OCI-LY3 (cell line): ENCODE data around the gene ANO6.

Source experiments
- H2AFZ ChIP-seq: fragments of 200-600, 300-600 bp; shearing (Covaris generic); 2 replicates; pipeline ENCODE4 v1.6.0; 2014; ENCODE audit warnings: antibody characterized with exemption, low read depth, low read length
- H3K27ac ChIP-seq: fragments of 200-600, 300-600 bp; sonication (generic); 2 replicates; pipeline ENCODE4 v1.5.1; 2014; ENCODE audit warnings: mild to moderate bottlenecking, low read length, moderate library complexity, mixed read lengths
- H3K27me3 ChIP-seq: fragments of 200-600, 300-600 bp; sonication (generic); 2 replicates; pipeline ENCODE4 v1.6.1; 2014; ENCODE audit warnings: low read depth, low read length, mixed read lengths
- H3K36me3 ChIP-seq: fragments of 200-600, 300-600 bp; sonication (generic); replicated peaks from 2 replicates; pipeline ENCODE3; 2014; ENCODE audit warnings: low read depth, low read length, mixed read lengths
- H3K4me1 ChIP-seq: fragments of 300-600, 200-600 bp; sonication (generic); 2 replicates; pipeline ENCODE4 v1.6.1; 2014; ENCODE audit warnings: low read length, mixed read lengths
- H3K4me2 ChIP-seq: fragments of 200-600, 300-600 bp; sonication (generic); 2 replicates; pipeline ENCODE4 v1.6.1; 2014; ENCODE audit warnings: low read length, mixed read lengths
- H3K4me3 ChIP-seq: fragments of 300-600, 200-600 bp; sonication (generic); 2 replicates; pipeline ENCODE4 v1.5.1; 2014; ENCODE audit warnings: antibody characterized with exemption, mild to moderate bottlenecking, low read length, moderate library complexity
- H3K79me2 ChIP-seq: fragments of 300-600, 200-600 bp; shearing (Covaris generic); 2 replicates; pipeline ENCODE4 v1.6.1; 2014; ENCODE audit warnings: mild to moderate bottlenecking, low read length, mixed read lengths
- H3K9ac ChIP-seq: fragments of 300-600, 200-600 bp; shearing (Covaris generic); 2 replicates; pipeline ENCODE4 v1.6.0; 2014; ENCODE audit warnings: mild to moderate bottlenecking, low read length, moderate library complexity
- H3K9me3 ChIP-seq: fragments of 200-600, 300-600 bp; shearing (Covaris generic); 2 replicates; pipeline ENCODE4 v1.6.1; 2014; ENCODE audit warnings: low read length, mixed read lengths; ENCODE audit not compliant: insufficient read depth
- H4K20me1 ChIP-seq: fragments of 200-600, 300-600 bp; sonication (generic); 2 replicates; pipeline ENCODE4 v1.6.1; 2016; ENCODE audit warnings: low read length, mixed read lengths; ENCODE audit not compliant: insufficient read depth
- EZH2phosphoT487 ChIP-seq: fragments of 200-600 bp; shearing (Covaris generic); IDR thresholded peaks from 2 replicates; pipeline ENCODE4 v1.6.1; 2018; ENCODE audit warnings: antibody characterized with exemption, mixed run types, low read depth
- TF ChIP-seq, protein P1 (sequence below): fragments of 200-600, 300-600 bp; sonication (generic); IDR thresholded peaks from 2 replicates; pipeline ENCODE4 v1.5.1; 2014; ENCODE audit warnings: antibody characterized with exemption, low read length, low read depth

Gene ANO6

DNA sequence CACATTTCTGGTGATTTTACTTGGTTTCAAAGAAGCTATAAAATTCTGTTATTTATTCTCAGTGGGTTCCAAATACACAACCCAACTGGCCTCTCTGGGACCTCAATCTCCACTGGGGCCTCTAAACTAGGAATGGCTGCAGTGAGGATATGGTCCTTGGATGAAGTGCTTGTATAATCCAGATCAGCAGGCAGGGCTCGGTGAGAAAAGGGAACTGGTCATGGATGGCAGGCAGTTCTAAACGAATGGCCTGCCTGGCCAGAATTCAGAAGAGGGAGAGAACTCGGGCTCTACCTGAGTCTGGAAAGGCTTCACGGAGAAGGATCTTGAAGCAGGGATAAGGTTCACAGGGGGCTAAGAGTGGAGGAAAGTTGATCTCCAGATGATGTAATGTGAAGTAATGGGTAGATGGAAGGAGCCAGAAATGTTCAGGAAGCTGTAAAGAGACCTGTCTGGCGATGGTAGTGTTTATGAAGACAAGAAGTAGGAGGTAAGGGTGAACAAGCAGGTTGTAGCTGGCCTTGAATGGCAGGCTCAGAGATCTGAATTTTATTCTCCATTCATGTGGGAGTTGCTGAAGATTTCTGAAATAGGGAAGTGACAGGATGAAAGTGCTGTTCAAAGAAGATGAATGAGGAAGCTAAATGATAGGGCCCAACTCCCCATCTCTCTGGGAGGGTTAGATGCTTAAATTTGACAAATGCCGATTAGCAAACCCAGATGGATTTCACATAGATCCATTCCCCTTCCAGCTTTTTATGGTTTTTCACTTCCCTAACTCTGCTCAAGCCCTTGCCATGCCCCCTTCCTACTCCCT lies 31.5 kb upstream of the ANO6 start:
- Histone ChIP-seq H3K9ac (no peak overlapping the region), H2AFZ (peak overlapping the region; percentile 70; the same call in 1 of the 2 replicates), H3K4me3 (no peak overlapping the region), H3K9me3 (no peaks in the 10 kb centered on the region), H3K27me3 (no peaks in the 10 kb centered on the region), H3K79me2 (no peaks in the 10 kb centered on the region), H3K36me3 (no peaks in the 10 kb centered on the region), H3K4me1 (peaks cover 14% of the 10 kb centered on the region), H3K4me2 (peak overlapping the region; percentile 31), H3K27ac (no peak overlapping the region), H4K20me1 (no peaks in the 10 kb centered on the region)
- TF ChIP-seq EZH2phosphoT487 = no peak
- TF ChIP-seq, protein P1, sequence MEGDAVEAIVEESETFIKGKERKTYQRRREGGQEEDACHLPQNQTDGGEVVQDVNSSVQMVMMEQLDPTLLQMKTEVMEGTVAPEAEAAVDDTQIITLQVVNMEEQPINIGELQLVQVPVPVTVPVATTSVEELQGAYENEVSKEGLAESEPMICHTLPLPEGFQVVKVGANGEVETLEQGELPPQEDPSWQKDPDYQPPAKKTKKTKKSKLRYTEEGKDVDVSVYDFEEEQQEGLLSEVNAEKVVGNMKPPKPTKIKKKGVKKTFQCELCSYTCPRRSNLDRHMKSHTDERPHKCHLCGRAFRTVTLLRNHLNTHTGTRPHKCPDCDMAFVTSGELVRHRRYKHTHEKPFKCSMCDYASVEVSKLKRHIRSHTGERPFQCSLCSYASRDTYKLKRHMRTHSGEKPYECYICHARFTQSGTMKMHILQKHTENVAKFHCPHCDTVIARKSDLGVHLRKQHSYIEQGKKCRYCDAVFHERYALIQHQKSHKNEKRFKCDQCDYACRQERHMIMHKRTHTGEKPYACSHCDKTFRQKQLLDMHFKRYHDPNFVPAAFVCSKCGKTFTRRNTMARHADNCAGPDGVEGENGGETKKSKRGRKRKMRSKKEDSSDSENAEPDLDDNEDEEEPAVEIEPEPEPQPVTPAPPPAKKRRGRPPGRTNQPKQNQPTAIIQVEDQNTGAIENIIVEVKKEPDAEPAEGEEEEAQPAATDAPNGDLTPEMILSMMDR = no peak

GRCh38 chr12:45186762-45187161 lies 29.1 kb upstream of the ANO6 start:
- Histone ChIP-seq H3K79me2 (no peaks in the 10 kb centered on the region), H3K4me3 (no peak overlapping the region), H3K27me3 (no peaks in the 10 kb centered on the region), H3K4me2 (no peak overlapping the region), H2AFZ (no peak overlapping the region), H4K20me1 (no peaks in the 10 kb centered on the region), H3K27ac (no peak overlapping the region), H3K9me3 (no peaks in the 10 kb centered on the region), H3K4me1 (peaks cover 14% of the 10 kb centered on the region), H3K9ac (no peak overlapping the region), H3K36me3 (no peaks in the 10 kb centered on the region)
- TF ChIP-seq EZH2phosphoT487 = no peak
- TF ChIP-seq, protein P1 = no peak

- no peaks in the 10 kb centered on the region for H4K20me1 ChIP-seq
- no peaks in the 10 kb centered on the region for H3K36me3 ChIP-seq
- no peak overlapping the region for H2AFZ ChIP-seq
- H3K27me3 ChIP-seq = no peaks in the 10 kb centered on the region
- no peaks in the 10 kb centered on the region for H3K9me3 ChIP-seq
- no peak overlapping the region for H3K4me2 ChIP-seq
- H3K27ac ChIP-seq = no peak overlapping the region
- H3K4me1 ChIP-seq = peaks cover 9% of the 10 kb centered on the region
- H3K9ac ChIP-seq = no peak overlapping the region
- no peak for TF ChIP-seq EZH2phosphoT487
- no peak overlapping the region for H3K4me3 ChIP-seq
- H3K79me2 ChIP-seq = no peaks in the 10 kb centered on the region
Observed at GRCh38 chr12:45189766-45190403, 26.0 kb upstream of the ANO6 start.

GRCh38 chr12:45191239-45191638 lies 24.7 kb upstream of the ANO6 start:
- Histone ChIP-seq H3K4me1 (peaks cover 8% of the 10 kb centered on the region; the same call in 1 of the 2 replicates), H3K27ac (no peak overlapping the region), H4K20me1 (no peaks in the 10 kb centered on the region), H3K27me3 (no peaks in the 10 kb centered on the region), H3K4me2 (no peak overlapping the region), H2AFZ (no peak overlapping the region), H3K79me2 (no peaks in the 10 kb centered on the region), H3K36me3 (no peaks in the 10 kb centered on the region), H3K9me3 (no peaks in the 10 kb centered on the region), H3K4me3 (no peak overlapping the region), H3K9ac (no peak overlapping the region)
- TF ChIP-seq, protein P1 = no peak
- no peak for TF ChIP-seq EZH2phosphoT487
